ENCODE data around the gene HOXC11. TPM values are rescaled to one million over a fixed set of nuclear protein-coding genes. Genes with fewer than 3 reads are reported as not detected.
A peak's percentile ranks its signal among the peaks of the same experiment; 100 is the strongest.

Gene HOXC11
- total RNA-seq, 2 donors from 2014 or later = not detected

GRCh38 chr12:53950437-53950773 lies 22.5 kb upstream of the HOXC11 start:
- no peaks in the 10 kb centered on the region for H3K9me3 Mint-ChIP-seq
- H3K36me3 Mint-ChIP-seq = peaks cover 5% of the 10 kb centered on the region
- H3K27me3 Mint-ChIP-seq = peaks cover 57 to 62% of the 10 kb centered on the region in 2 donors
- DNase-seq (ENCODE audit: low spot score) = no peak
- H3K27ac Mint-ChIP-seq = no peak overlapping the region
- H3K4me3 Mint-ChIP-seq = no peak overlapping the region
- peaks cover 9 to 12% of the 10 kb centered on the region in 2 donors for H3K4me1 Mint-ChIP-seq (ENCODE audit: low read depth in 2 of 2)
- ATAC-seq = no peak

- DNase-seq (ENCODE audit: low spot score) = no peak
- no peak overlapping the region for H3K27ac Mint-ChIP-seq
- peaks cover 5% of the 10 kb centered on the region for H3K36me3 Mint-ChIP-seq
Measured at GRCh38 chr12:53950789-53951576, 21.9 kb upstream of the HOXC11 start.

GRCh38 chr12:53951577-53952334 lies 21.2 kb upstream of the HOXC11 start:
- no peak overlapping the region for H3K27ac Mint-ChIP-seq
- peaks cover 16 to 21% of the 10 kb centered on the region in 2 donors for H3K4me1 Mint-ChIP-seq (ENCODE audit: low read depth in 2 of 2)
- no peaks in the 10 kb centered on the region for H3K9me3 Mint-ChIP-seq
- ATAC-seq (no peak), DNase-seq (ENCODE audit: low spot score) (no peak)
- peaks cover 53 to 62% of the 10 kb centered on the region in 2 donors for H3K27me3 Mint-ChIP-seq
- peaks cover 5% of the 10 kb centered on the region for H3K36me3 Mint-ChIP-seq
- H3K4me3 Mint-ChIP-seq = no peak overlapping the region

More at GRCh38 chr12:53950789-53951576, 21.9 kb upstream of the HOXC11 start:
- H3K4me3 Mint-ChIP-seq = no peak overlapping the region
- ATAC-seq = no peak
- no peaks in the 10 kb centered on the region for H3K9me3 Mint-ChIP-seq
- H3K4me1 Mint-ChIP-seq (ENCODE audit: low read depth in 2 of 2) = peaks cover 10 to 16% of the 10 kb centered on the region in 2 donors
- H3K27me3 Mint-ChIP-seq = peaks cover 56 to 62% of the 10 kb centered on the region in 2 donors

- ATAC-seq (no peak), DNase-seq (ENCODE audit: low spot score) (no peak)
- Mint-ChIP-seq H3K4me3 (no peak overlapping the region), H3K9me3 (no peaks in the 10 kb centered on the region), H3K4me1 (ENCODE audit: low read depth in 2 of 2) (peaks cover 18 to 23% of the 10 kb centered on the region in 2 donors), H3K27ac (no peak overlapping the region), H3K36me3 (peaks cover 5% of the 10 kb centered on the region), H3K27me3 (peaks cover 53 to 63% of the 10 kb centered on the region in 2 donors)
Measured at GRCh38 chr12:53952335-53952694, 20.6 kb upstream of the HOXC11 start.

- H3K36me3 Mint-ChIP-seq = peaks cover 5% of the 10 kb centered on the region
- H3K27me3 Mint-ChIP-seq = peaks cover 55 to 64% of the 10 kb centered on the region in 2 donors
- no peaks in the 10 kb centered on the region for H3K9me3 Mint-ChIP-seq
- no peak for ATAC-seq
- H3K4me1 Mint-ChIP-seq (ENCODE audit: low read depth in 2 of 2) = peaks cover 18 to 23% of the 10 kb centered on the region in 2 donors
- no peak for DNase-seq (ENCODE audit: low spot score)
- peak overlapping the region; percentile 40 to 41 for H3K27ac Mint-ChIP-seq
- H3K4me3 Mint-ChIP-seq = peak overlapping the region; percentile 32
Measured at GRCh38 chr12:53952871-53953734, 19.8 kb upstream of the HOXC11 start.

- Mint-ChIP-seq H3K27ac (peak overlapping the region; percentile 40 to 41), H3K36me3 (peaks cover 5% of the 10 kb centered on the region)
- DNase-seq (ENCODE audit: low spot score) = no peak
Measured at GRCh38 chr12:53953831-53954693, 18.9 kb upstream of the HOXC11 start.

GRCh38 chr12:53954694-53955035 lies 18.3 kb upstream of the HOXC11 start, which contains the start of gene HOXC12:
Gene HOXC12, plus strand, starts transcription at chr12:53954903. Its CDS starts 27 bp downstream, at chr12:53954930.
- Mint-ChIP-seq H3K27me3 (peaks cover 56 to 68% of the 10 kb centered on the region in 2 donors), H3K27ac (peak within 1 kb of the TSS; percentile 40 to 41), H3K4me1 (ENCODE audit: low read depth in 2 of 2) (peaks cover 18 to 23% of the 10 kb centered on the region in 2 donors), H3K4me3 (no peak within 1 kb of the TSS), H3K36me3 (peaks cover 5% of the 10 kb centered on the region), H3K9me3 (no peaks in the 10 kb centered on the region)
- no peak for DNase-seq (ENCODE audit: low spot score)
- ATAC-seq = no peak

More at GRCh38 chr12:53953831-53954693, 18.9 kb upstream of the HOXC11 start:
- no peak for ATAC-seq
- Mint-ChIP-seq H3K27me3 (peaks cover 54 to 64% of the 10 kb centered on the region in 2 donors), H3K4me3 (no peak overlapping the region), H3K9me3 (no peaks in the 10 kb centered on the region), H3K4me1 (ENCODE audit: low read depth in 2 of 2) (peaks cover 18 to 23% of the 10 kb centered on the region in 2 donors)

GRCh38 chr12:53955036-53955775 lies 17.7 kb upstream of the HOXC11 start:
- Mint-ChIP-seq H3K27ac (no peak overlapping the region), H3K4me3 (no peak overlapping the region)

GRCh38 chr12:53955776-53956250 lies 17.1 kb upstream of the HOXC11 start:
- no peaks in the 10 kb centered on the region for H3K9me3 Mint-ChIP-seq
- no peak overlapping the region for H3K27ac Mint-ChIP-seq
- no peak for ATAC-seq
- peaks cover 26 to 32% of the 10 kb centered on the region in 2 donors for H3K4me1 Mint-ChIP-seq (ENCODE audit: low read depth in 2 of 2)
- DNase-seq (ENCODE audit: low spot score) = no peak
- no peak overlapping the region for H3K4me3 Mint-ChIP-seq
- peaks cover 60 to 79% of the 10 kb centered on the region in 2 donors for H3K27me3 Mint-ChIP-seq
- peaks cover 5% of the 10 kb centered on the region for H3K36me3 Mint-ChIP-seq

More at GRCh38 chr12:53955036-53955775, 17.7 kb upstream of the HOXC11 start:
- H3K4me1 Mint-ChIP-seq (ENCODE audit: low read depth in 2 of 2) = peaks cover 24 to 28% of the 10 kb centered on the region in 2 donors
- no peak for DNase-seq (ENCODE audit: low spot score)
- H3K36me3 Mint-ChIP-seq = peaks cover 5% of the 10 kb centered on the region
- ATAC-seq = no peak
- H3K27me3 Mint-ChIP-seq = peaks cover 59 to 74% of the 10 kb centered on the region in 2 donors
- H3K9me3 Mint-ChIP-seq = no peaks in the 10 kb centered on the region

GRCh38 chr12:53956251-53956887 lies 16.6 kb upstream of the HOXC11 start:
- ATAC-seq = no peak
- Mint-ChIP-seq H3K36me3 (peaks cover 5% of the 10 kb centered on the region), H3K27me3 (peaks cover 56 to 75% of the 10 kb centered on the region in 2 donors), H3K9me3 (no peaks in the 10 kb centered on the region), H3K4me1 (ENCODE audit: low read depth in 2 of 2) (peaks cover 26 to 32% of the 10 kb centered on the region in 2 donors), H3K4me3 (no peak overlapping the region), H3K27ac (no peak overlapping the region)
- DNase-seq (ENCODE audit: low spot score) = no peak

- ATAC-seq = no peak
- Mint-ChIP-seq H3K27ac (no peak overlapping the region), H3K4me3 (no peak overlapping the region), H3K36me3 (peaks cover 5% of the 10 kb centered on the region), H3K4me1 (ENCODE audit: low read depth in 2 of 2) (peaks cover 26 to 28% of the 10 kb centered on the region in 2 donors), H3K27me3 (peaks cover 51 to 68% of the 10 kb centered on the region in 2 donors), H3K9me3 (no peaks in the 10 kb centered on the region)
- DNase-seq (ENCODE audit: low spot score) = no peak
Measured at GRCh38 chr12:53956914-53957536, 15.9 kb upstream of the HOXC11 start.
